Cardiac muscle cell (in vitro differentiated cells and primary cell): ENCODE data around the gene TIMM13. TPM values are rescaled to one million over a fixed set of nuclear protein-coding genes. Genes with fewer than 3 reads are reported as not detected.

Experiments
- DNase-seq, 2 donors: peaks; one replicate each; pipeline versions ENCODE4 v3.0.0 to v3.0.0-alpha.2; 2010 to 2017; ENCODE audit warnings: low read depth in 1 of 2, low spot score in 1 of 2
- H3K27ac ChIP-seq: fragments of 200-600 bp; sonication (generic); 2 replicates; pipeline ENCODE4 v1.5.1; 2016
- H3K27me3 ChIP-seq: fragments of 200-600 bp; sonication (generic); 2 replicates; pipeline ENCODE4 v1.6.0; 2016; ENCODE audit warnings: control low read depth
- H3K36me3 ChIP-seq: fragments of 200-600 bp; sonication (generic); 2 replicates; pipeline ENCODE4 v1.5.1; 2016; ENCODE audit warnings: control low read depth
- H3K4me1 ChIP-seq: fragments of 200-600 bp; sonication (generic); 2 replicates; pipeline ENCODE4 v1.8.1; 2017; ENCODE audit warnings: low read depth, mild to moderate bottlenecking, mixed run types
- H3K4me3 ChIP-seq: fragments of 200-600 bp; sonication (generic); 2 replicates; pipeline ENCODE4 v1.5.1; 2016; ENCODE audit warnings: mild to moderate bottlenecking
- H3K9me3 ChIP-seq: fragments of 200-600 bp; sonication (generic); 2 replicates; pipeline ENCODE4 v1.5.1; 2017; ENCODE audit warnings: low read depth, mild to moderate bottlenecking, control low read depth
- polyA plus RNA-seq: library from polyadenylated mRNA; unstranded; fragments of >200 nt; fragmentation: Nextera tagmentation; extraction: Ambion mirVana; gene quantifications from 2 replicates; pipeline ENCODE4 v1.2.1, GENCODE V29; 2016
- total RNA-seq: library from RNA; depleted of rRNA; stranded (reverse); fragments of >200 nt; gene quantifications from 2 replicates; pipeline ENCODE4 v1.2.3, GENCODE V29; 2016
- TF ChIP-seq, protein P1 (sequence below): IDR thresholded peaks from 2 replicates; pipeline ENCODE4 v1.5.1; 2012; ENCODE audit warnings: low read depth, mild to moderate bottlenecking, low read length

TIMM13 gene
- total and polyA plus RNA-seq, 2 experiments from 2014 or later = 76.7 to 292 TPM

GRCh38 chr19:2426611-2427428 is 566 bp downstream of the TIMM13 start:
- H3K4me3 ChIP-seq = peak overlapping the region; percentile 86
- peak overlapping the region; percentile 98 for H3K27ac ChIP-seq
- DNase-seq = peak; percentile 42 to 66
- H3K27me3 ChIP-seq = no peaks in the 10 kb centered on the region
- H3K9me3 ChIP-seq = no peaks in the 10 kb centered on the region
- H3K36me3 ChIP-seq = peaks cover 14% of the 10 kb centered on the region
- TF ChIP-seq, protein P1, sequence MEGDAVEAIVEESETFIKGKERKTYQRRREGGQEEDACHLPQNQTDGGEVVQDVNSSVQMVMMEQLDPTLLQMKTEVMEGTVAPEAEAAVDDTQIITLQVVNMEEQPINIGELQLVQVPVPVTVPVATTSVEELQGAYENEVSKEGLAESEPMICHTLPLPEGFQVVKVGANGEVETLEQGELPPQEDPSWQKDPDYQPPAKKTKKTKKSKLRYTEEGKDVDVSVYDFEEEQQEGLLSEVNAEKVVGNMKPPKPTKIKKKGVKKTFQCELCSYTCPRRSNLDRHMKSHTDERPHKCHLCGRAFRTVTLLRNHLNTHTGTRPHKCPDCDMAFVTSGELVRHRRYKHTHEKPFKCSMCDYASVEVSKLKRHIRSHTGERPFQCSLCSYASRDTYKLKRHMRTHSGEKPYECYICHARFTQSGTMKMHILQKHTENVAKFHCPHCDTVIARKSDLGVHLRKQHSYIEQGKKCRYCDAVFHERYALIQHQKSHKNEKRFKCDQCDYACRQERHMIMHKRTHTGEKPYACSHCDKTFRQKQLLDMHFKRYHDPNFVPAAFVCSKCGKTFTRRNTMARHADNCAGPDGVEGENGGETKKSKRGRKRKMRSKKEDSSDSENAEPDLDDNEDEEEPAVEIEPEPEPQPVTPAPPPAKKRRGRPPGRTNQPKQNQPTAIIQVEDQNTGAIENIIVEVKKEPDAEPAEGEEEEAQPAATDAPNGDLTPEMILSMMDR = no peak
- peaks cover 8% of the 10 kb centered on the region for H3K4me1 ChIP-seq

DNA sequence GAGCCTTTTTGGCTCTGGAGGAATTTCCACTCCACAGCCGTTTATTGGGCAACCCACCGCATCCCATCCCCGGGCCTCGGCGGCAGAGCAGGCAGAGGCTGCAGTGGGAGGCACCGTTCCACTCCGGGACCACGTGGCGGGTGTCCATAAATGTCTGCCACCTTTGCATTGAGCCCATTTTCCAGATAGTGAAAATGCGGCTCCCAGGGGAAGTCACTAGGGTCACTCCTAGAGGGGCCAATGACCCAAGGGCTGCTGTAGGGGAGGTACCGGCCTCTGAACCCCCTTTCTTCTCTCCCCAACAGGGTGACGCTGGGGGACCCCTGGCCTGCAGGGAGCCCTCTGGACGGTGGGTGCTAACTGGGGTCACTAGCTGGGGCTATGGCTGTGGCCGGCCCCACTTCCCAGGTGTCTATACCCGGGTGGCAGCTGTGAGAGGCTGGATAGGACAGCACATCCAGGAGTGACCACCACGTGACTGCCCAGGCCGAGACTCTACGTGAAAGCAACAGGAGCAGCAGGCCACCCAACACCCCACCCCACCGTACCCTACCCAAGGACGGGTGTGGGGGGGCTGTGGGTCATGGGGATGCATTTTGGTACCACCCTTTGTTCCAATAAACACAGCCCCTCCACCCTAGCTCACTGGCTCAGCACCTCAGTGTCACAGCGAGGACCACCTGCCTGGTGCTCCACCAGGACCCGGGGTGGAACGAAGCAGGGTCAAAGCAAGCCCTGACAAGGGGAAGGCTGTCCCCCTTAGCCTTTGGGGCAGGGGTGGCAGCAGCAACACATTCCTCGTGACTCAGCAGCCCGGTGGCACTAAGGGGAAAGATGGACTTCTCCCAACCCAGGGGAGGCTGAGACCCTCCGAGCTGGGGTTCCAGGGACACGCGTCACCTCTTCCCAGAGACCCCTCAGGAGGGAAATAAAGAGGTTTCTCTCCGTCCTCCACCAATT is 1.5 kb downstream of the TIMM13 start:
- no peak for DNase-seq
- Histone ChIP-seq H3K36me3 (peaks cover 5% of the 10 kb centered on the region), H3K9me3 (no peaks in the 10 kb centered on the region), H3K4me1 (peaks cover 8% of the 10 kb centered on the region), H3K27me3 (no peaks in the 10 kb centered on the region), H3K27ac (no peak overlapping the region), H3K4me3 (peak overlapping the region; percentile 86)
- TF ChIP-seq, protein P1 = no peak

DNA sequence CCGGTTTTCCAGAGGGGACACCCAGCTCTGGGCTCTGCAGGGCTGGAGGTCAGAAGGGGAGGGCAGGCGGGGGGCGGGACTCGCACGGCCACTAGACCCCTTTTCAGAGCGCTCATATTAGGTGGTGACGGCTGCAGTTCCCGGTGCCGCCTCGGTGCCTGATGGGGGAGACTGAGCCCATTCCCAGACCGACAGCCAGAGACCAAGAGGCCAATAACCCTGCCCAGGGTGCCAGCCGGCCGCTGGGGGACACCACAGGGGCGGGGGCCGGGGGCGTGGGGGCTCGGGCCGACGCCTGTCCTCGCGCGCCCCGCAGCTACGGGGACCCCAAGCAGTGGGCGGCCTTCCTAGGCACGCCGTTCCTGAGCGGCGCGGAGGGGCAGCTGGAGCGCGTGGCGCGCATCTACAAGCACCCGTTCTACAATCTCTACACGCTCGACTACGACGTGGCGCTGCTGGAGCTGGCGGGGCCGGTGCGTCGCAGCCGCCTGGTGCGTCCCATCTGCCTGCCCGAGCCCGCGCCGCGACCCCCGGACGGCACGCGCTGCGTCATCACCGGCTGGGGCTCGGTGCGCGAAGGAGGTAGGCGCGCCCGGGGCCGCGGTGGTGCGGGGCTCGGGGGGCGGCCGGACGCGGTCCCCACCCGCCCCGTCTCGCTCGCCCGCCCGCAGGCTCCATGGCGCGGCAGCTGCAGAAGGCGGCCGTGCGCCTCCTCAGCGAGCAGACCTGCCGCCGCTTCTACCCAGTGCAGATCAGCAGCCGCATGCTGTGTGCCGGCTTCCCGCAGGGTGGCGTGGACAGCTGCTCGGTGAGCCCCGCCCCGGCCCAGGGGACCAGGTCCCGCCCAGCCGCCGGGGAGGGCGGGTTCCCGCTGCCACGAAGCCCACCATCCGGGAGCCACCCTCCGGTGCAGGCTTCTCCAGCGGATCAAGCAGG is 2.4 kb downstream of the TIMM13 start:
- no peaks in the 10 kb centered on the region for H3K36me3 ChIP-seq
- no peak overlapping the region for H3K4me3 ChIP-seq
- H3K27ac ChIP-seq = no peak overlapping the region
- no peaks in the 10 kb centered on the region for H3K9me3 ChIP-seq
- peak; percentile 65 to 81 for DNase-seq
- peaks cover 8% of the 10 kb centered on the region for H3K4me1 ChIP-seq
- H3K27me3 ChIP-seq = no peaks in the 10 kb centered on the region
- TF ChIP-seq, protein P1 = peak; percentile 43

DNA sequence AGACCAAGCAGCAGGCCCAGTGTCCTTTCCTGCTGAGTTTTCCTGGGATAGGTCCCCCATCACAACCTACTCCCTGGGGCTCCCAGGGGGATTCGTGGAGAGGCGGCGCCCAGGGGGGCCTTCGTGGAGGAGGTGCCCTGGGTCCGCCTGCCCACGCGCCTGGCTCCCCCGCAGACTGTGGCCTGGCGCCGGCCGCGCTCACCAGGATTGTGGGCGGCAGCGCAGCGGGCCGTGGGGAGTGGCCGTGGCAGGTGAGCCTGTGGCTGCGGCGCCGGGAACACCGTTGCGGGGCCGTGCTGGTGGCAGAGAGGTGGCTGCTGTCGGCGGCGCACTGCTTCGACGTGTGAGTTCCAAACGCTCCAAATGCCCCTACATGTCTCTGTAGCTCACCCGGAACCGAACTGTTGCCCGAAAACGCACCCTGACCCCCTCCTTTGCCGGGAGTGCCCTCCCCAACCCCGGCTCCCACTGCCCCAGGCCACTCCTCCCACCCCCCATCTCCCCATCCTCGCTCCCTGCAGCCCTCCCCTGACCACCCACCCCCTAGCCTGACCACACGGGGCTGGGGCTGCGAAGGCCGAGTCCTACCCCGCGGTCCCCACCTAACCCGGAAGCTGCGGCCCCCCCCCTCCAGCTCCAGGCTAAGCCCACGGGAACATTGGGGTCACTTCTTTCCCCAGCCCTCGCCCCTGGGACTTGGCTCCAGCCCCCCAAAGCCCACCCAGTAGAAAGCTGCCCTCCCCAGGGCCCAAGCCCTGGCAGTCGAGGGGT is 3.3 kb downstream of the TIMM13 start:
- no peaks in the 10 kb centered on the region for H3K9me3 ChIP-seq
- H3K36me3 ChIP-seq = no peaks in the 10 kb centered on the region
- H3K4me3 ChIP-seq = no peak overlapping the region
- H3K4me1 ChIP-seq = peaks cover 8% of the 10 kb centered on the region
- no peak for DNase-seq
- H3K27me3 ChIP-seq = no peaks in the 10 kb centered on the region
- TF ChIP-seq, protein P1 = no peak
- H3K27ac ChIP-seq = no peak overlapping the region
